Adrenal gland (tissue), 12 donors: Measurements from ENCODE around the gene ZBP1. TPM values are rescaled to one million over a fixed set of nuclear protein-coding genes. Genes with fewer than 3 reads are reported as not detected.

Experiments used
- DNase-seq, 7 donors: peaks; one replicate each; pipeline ENCODE4 v3.0.0-alpha.2; 2019 to 2020
- H3K27ac ChIP-seq, 5 donors: fragments of 200-600 bp; sonication (generic) in 4 of 5; 1 replicate in 3 of 5; 2 replicates in 2 of 5; pipeline versions ENCODE4 v1.5.1 to v1.8.0; 2016 to 2020; ENCODE audit warnings: mild to moderate bottlenecking in 1 of 5
- H3K27me3 ChIP-seq: fragments of 200-600 bp; 2 replicates; pipeline ENCODE4 v1.8.0; 2021
- H3K36me3 ChIP-seq, 2 donors: fragments of 200-600 bp; replicated peaks in 1 of 2; 1 replicate in 1 of 2; 2 replicates in 1 of 2; pipeline versions ENCODE4 v1.5.1 to v1.8.0; 2018 to 2022
- H3K4me1 ChIP-seq, 2 donors: fragments of 200-600 bp; replicated peaks in 1 of 2; 1 replicate in 1 of 2; 2 replicates in 1 of 2; pipeline versions ENCODE4 v1.5.1 to v1.8.0; 2018 to 2021
- H3K4me3 ChIP-seq, 4 donors: fragments of 200-600 bp; sonication (generic) in 3 of 4; one replicate each; pipeline ENCODE4 v1.5.1; 2016 to 2018
- H3K9me3 ChIP-seq, 3 donors: fragments of 200-600 bp; sonication (generic) in 1 of 3; replicated peaks in 1 of 3; 1 replicate in 2 of 3; 2 replicates in 1 of 3; pipeline versions ENCODE4 v1.5.1 to v1.8.0; 2016 to 2021
- POLR2A ChIP-seq, 2 donors: fragments of 450-650 bp; IDR thresholded peaks; one replicate each; pipeline ENCODE4 v1.6.1; 2017; ENCODE audit warnings: antibody characterized with exemption in 2 of 2, mild to moderate bottlenecking in 2 of 2, moderate library complexity in 1 of 2
- WGBS, 4 donors: extraction: QIAGEN DNeasy Blood & Tissue Kit in 2 of 4; methylation state at CpG; one replicate each; pipeline versions ENCODE4 v1.1.5 to v1.1.7; 2013 to 2017; 5-methylcytosine and 5-hydroxymethylcytosine counted together
- intact Hi-C, 2 donors: fragments of 100-400 bp; cut with DNase I; formaldehyde crosslinking; loops; one replicate each; pipeline versions ENCODE4 v1.14.1 to v1.15.0; 2022 to 2023
- polyA plus RNA-seq, 3 donors: library from polyadenylated mRNA; stranded (reverse); fragments of 200-250 nt in 2 of 3; fragments of 350-450 nt in 1 of 3; fragmentation: Illumina TruSeq in 1 of 3; extraction: RNeasy Lipid Tissue Mini Kit (QIAGEN cat#74804) in 1 of 3; gene quantifications; one replicate each; pipeline ENCODE4 v1.2.3, GENCODE V29; 2013 to 2014
- total RNA-seq, 9 donors: library from RNA; depleted of rRNA in 4 of 9; stranded (reverse); fragments of >200 nt in 4 of 9; fragments of 120-200 nt in 1 of 9; fragmentation: NEBNext Ultra II Directional in 1 of 9; extraction: Animal tissue kit (Norgen Biotek cat#: 25700) in 1 of 9; gene quantifications; one replicate each; pipeline versions ENCODE4 v1.1.0 to v1.2.4, GENCODE V29; 2013 to 2023
- TF ChIP-seq, protein P1 (sequence below), 6 experiments: fragments of 450-650 bp in 4 of 6; fragments of 200-600 bp in 2 of 6; sonication (generic) in 1 of 6; IDR thresholded peaks; 1 replicate in 5 of 6; 2 replicates in 1 of 6; pipeline versions ENCODE4 v1.5.1 to v1.8.0; 2016 to 2021; ENCODE audit warnings: antibody characterized with exemption in 6 of 6, mild to moderate bottlenecking in 2 of 6, moderate library complexity in 1 of 6
- donor health status: healthy with polysubstance abuse.
- donor health status: Bipolar disorder and iron deficiency.
- donor health status: DM: yes; HTN: yes; CAD: no.
- donor health status: DM: no; HTN: no; CAD: no.
- donor health status: DM: no; HTN: no; CAD: no.
- donor health status: DM: yes; HTN: yes; CAD: no.

ZBP1 gene
- total and polyA plus RNA-seq, 12 donors = 0.14 to 2.9 (median 0.68) TPM; not detected in 3

DNA sequence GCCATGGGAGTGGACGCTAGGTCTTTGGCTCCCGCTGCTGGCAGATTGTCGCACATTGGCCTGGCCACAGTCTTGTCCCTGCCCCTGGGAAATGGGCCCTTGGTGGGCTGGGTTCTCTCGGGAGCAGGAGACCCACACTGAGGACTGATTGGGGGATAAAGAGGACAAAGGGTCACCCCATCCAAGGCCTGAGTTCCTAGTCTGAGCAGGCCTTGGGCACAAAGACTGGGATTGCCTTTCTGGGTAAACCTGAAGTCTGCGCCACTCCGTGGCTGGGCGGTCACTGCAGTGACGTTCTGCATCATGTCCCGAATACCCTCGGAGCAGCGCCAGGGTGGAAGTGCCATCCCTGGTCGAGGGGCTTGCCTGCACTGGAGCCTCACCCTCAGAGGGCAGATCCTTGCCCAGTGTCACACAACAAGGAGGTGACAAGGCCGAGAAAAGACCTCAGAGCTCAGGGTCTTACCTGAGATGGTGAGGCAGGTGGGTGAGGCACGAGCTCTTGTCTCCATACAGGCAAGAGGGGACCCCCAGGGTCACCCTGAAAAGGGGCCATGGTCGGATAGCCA, 36.1 kb upstream of the ZBP1 start:
- Histone ChIP-seq H3K27ac (no peak overlapping the region), H3K4me3 (no peak overlapping the region), H3K36me3 (peaks cover 0 to 23% of the 10 kb centered on the region in 2 donors), H3K9me3 (no peaks in the 10 kb centered on the region), H3K27me3 (no peaks in the 10 kb centered on the region), H3K4me1 (no peaks in the 10 kb centered on the region)
- WGBS, 4 donors = 87 to 90% (median 89%) methylated on average over 10 to 15 of the region's 15 CpGs
- DNase-seq = peak in 3 of 7 donors; percentile 10 to 46 (median 14)
- intact Hi-C loops = loop anchor here (5.0 to 10.0 kb wide), 3 partner anchors 428 to 518 kb away; no protein-coding TSS in a partner anchor
- TF ChIP-seq POLR2A (IDR thresholded peaks at IDR 0.05) = no peak
- TF ChIP-seq, protein P1, sequence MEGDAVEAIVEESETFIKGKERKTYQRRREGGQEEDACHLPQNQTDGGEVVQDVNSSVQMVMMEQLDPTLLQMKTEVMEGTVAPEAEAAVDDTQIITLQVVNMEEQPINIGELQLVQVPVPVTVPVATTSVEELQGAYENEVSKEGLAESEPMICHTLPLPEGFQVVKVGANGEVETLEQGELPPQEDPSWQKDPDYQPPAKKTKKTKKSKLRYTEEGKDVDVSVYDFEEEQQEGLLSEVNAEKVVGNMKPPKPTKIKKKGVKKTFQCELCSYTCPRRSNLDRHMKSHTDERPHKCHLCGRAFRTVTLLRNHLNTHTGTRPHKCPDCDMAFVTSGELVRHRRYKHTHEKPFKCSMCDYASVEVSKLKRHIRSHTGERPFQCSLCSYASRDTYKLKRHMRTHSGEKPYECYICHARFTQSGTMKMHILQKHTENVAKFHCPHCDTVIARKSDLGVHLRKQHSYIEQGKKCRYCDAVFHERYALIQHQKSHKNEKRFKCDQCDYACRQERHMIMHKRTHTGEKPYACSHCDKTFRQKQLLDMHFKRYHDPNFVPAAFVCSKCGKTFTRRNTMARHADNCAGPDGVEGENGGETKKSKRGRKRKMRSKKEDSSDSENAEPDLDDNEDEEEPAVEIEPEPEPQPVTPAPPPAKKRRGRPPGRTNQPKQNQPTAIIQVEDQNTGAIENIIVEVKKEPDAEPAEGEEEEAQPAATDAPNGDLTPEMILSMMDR (IDR thresholded peaks at IDR 0.05) = no peak

DNA sequence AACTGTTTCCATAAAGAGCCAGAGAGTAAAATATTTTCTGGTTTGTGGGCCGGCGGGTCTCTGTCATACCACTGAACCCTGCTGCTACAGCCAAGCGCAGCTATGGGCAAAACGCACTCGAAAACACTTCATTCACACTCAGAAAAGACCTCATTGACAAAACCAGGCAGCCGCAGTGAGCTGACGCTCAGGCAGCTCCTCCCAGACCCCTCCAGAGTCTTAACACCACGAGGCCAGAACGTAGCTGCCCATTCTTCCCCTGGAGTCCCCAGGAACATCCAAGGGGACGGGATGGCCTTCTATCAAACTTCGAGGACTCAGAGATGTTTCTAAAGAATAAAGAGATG, 35.6 kb upstream of the ZBP1 start:
- H3K27ac ChIP-seq = no peak overlapping the region
- no peak for TF ChIP-seq POLR2A (IDR thresholded peaks at IDR 0.05)
- TF ChIP-seq, protein P1 (IDR thresholded peaks at IDR 0.05) = no peak
- H3K4me3 ChIP-seq = no peak overlapping the region
- intact Hi-C loops = loop anchor here (5.0 to 10.0 kb wide), 3 partner anchors 429 to 519 kb away; no protein-coding TSS in a partner anchor
- 79 to 91% (median 86%) methylated on average over 10 to 11 of the region's 11 CpGs for WGBS, 4 donors
- H3K9me3 ChIP-seq = no peaks in the 10 kb centered on the region
- no peaks in the 10 kb centered on the region for H3K4me1 ChIP-seq
- H3K36me3 ChIP-seq = peaks cover 0 to 23% of the 10 kb centered on the region in 2 donors
- DNase-seq = peak in 1 of 7 donors; percentile 9
- H3K27me3 ChIP-seq = no peaks in the 10 kb centered on the region

DNA sequence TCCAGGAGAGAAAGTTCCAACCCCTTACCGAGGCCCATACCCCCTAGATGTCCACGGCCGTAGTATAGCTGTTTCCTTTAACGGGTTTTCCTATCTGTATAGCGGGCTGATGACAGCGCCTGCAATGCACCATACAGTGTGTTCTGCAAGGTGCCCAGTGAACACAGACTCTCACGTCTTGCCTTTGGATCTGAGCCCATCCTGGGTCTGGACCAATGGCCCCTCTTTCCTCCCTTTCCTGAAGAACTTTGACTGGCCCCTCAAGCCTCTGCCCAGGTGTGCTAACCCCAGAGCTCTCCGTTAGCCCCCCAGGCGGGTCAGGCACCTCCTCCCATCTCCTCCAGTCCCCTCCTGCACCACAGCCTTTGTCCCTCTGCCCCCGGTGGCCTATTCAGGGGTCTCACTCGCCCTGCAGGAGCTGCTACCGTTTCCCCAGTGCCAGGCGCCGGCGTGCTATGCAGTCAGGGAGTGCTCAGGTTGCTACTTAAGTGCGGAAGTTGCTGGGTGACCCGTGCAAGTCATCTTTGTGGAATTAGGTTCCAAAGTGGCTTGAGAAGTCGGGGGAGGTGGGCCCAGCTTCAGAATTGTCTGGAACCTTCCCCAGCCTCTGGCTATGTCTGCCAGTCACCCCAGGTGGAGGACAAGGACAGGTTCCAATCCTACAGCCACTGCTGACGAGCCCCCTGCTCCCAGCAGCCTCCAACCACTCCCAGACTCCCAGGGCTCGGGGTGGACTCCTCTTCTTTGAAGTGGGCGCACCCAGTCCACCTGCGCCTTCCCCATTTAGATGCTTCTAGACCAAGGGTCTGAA, 35.0 kb upstream of the ZBP1 start:
- DNase-seq = peak in 3 of 7 donors; percentile 10 to 46 (median 21)
- TF ChIP-seq POLR2A (IDR thresholded peaks at IDR 0.05) = no peak
- TF ChIP-seq, protein P1 (IDR thresholded peaks at IDR 0.05) = no peak
- 83 to 87% (median 84%) methylated on average over 19 to 22 of the region's 22 CpGs for WGBS, 4 donors
- H3K9me3 ChIP-seq = no peaks in the 10 kb centered on the region
- intact Hi-C loops = loop anchor here (5.0 to 10.0 kb wide), 4 partner anchors 430 to 522 kb away; no protein-coding TSS in a partner anchor
- no peaks in the 10 kb centered on the region for H3K4me1 ChIP-seq
- peaks cover 0 to 23% of the 10 kb centered on the region in 2 donors for H3K36me3 ChIP-seq
- H3K27me3 ChIP-seq = no peaks in the 10 kb centered on the region
- H3K4me3 ChIP-seq = no peak overlapping the region
- H3K27ac ChIP-seq = no peak overlapping the region

DNA sequence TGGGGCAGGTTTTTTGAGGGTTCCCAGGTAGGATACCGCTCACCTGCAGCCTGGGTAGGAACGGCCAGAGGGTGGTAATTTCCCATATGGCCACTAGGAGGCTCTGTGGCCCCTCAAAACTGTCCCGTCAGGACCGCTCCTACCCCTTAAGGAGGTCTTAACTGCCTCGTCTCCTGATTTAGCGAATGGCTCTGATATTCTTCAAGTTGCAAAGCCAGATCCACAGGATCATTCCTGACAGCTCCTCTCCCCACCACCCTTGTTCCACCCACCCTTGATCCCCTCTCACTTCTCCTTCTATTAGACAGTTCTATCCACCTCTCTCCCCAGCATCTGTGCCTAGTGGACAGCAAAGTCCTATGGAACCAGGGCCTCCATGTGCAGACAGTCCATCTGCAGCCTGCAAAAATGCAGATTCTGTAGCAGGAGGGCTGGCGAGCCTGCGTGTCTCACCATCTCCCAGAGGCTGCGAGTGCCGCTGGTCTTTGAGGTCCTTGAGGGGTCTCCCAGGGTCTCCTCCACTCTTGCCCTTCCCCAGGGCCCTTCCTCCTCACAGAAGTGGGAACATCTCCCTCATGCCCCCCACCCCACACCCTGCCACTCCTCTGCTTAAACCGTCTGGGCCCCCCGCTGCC, 34.3 kb upstream of the ZBP1 start:
- no peak overlapping the region for H3K27ac ChIP-seq
- intact Hi-C loops = loop anchor here (5.0 to 10.0 kb wide), 3 partner anchors 430 to 523 kb away; no protein-coding TSS in a partner anchor
- no peaks in the 10 kb centered on the region for H3K4me1 ChIP-seq
- DNase-seq = peak in 6 of 7 donors; percentile 38 to 77 (median 50)
- H3K36me3 ChIP-seq = peaks cover 0 to 23% of the 10 kb centered on the region in 2 donors
- no peak overlapping the region for H3K4me3 ChIP-seq
- no peaks in the 10 kb centered on the region for H3K9me3 ChIP-seq
- no peaks in the 10 kb centered on the region for H3K27me3 ChIP-seq
- 30 to 48% (median 38%) methylated on average over 12 of the region's 12 CpGs for WGBS, 4 donors
- TF ChIP-seq, protein P1 (IDR thresholded peaks at IDR 0.05) = peak; percentile 83 to 94 (median 92)
- TF ChIP-seq POLR2A (IDR thresholded peaks at IDR 0.05) = no peak
